Activated T-helper 1 cell treated with anti-CD3 and anti-CD28 coated beads, Interleukin-12 subunit alpha, Interleukin-12 subunit beta, Interleukin-2, Interleukin-4 antibody, amounts not matched to agents 30 ng/mL and 10 ng/mL and 1 ng/mL, durations not matched to agents 14 hours and 24 hours and 36 hours (primary cell): ENCODE measurements around the gene NKIRAS1. TPM values are rescaled to one million over a fixed set of nuclear protein-coding genes. Genes with fewer than 3 reads are reported as not detected.
"Not testable (repeated sequence)": the region's sequence is repeated elsewhere in the genome, so short reads cannot be mapped to it uniquely, and the experiment has no call there.

Source experiments
- DNase-seq: peaks from one replicate; pipeline ENCODE4 v3.0.0; 2021; ENCODE audit warnings: low spot score
- H3K27ac Mint-ChIP-seq: one replicate; pipeline ENCODE4 v1.8.0; 2021; ENCODE audit warnings: mild to moderate bottlenecking, mixed read lengths
- H3K27me3 Mint-ChIP-seq: one replicate; pipeline ENCODE4 v1.8.0; 2022; ENCODE audit warnings: mild to moderate bottlenecking, moderate library complexity, mixed read lengths; ENCODE audit not compliant: insufficient read depth
- H3K36me3 Mint-ChIP-seq: one replicate; pipeline ENCODE4 v1.8.0; 2021; ENCODE audit warnings: low read depth, mixed read lengths
- H3K4me1 Mint-ChIP-seq: one replicate; pipeline ENCODE4 v1.8.0; 2021; ENCODE audit warnings: low read depth, mixed read lengths
- H3K4me3 Mint-ChIP-seq: one replicate; pipeline ENCODE4 v1.8.0; 2021; ENCODE audit warnings: mild to moderate bottlenecking, moderate library complexity, mixed read lengths
- H3K9me3 Mint-ChIP-seq: one replicate; pipeline ENCODE4 v1.8.0; 2021; ENCODE audit warnings: mixed read lengths
- intact Hi-C: fragments of 100-400 bp; cut with micrococcal nuclease; formaldehyde crosslinking; loops from one replicate; pipeline ENCODE4 v1.15.1; 2024
- total RNA-seq: library from RNA; stranded (reverse); gene quantifications from 2 replicates; pipeline ENCODE4 v1.2.3, GENCODE V29; 2022

NKIRAS1 gene
- total RNA-seq, 1 donor from 2014 or later: 3.9 TPM

- no peak for DNase-seq
- Mint-ChIP-seq H3K27me3 (no peaks in the 10 kb centered on the region), H3K9me3 (no peaks in the 10 kb centered on the region), H3K27ac (no peak overlapping the region), H3K4me1 (no peaks in the 10 kb centered on the region), H3K4me3 (no peak overlapping the region), H3K36me3 (peaks cover 2% of the 10 kb centered on the region)
- intact Hi-C loops: loop anchor here (1.0 to 5.0 kb wide), 4 partner anchors 28 to 350 kb away; partner anchors contain the start of genes NKIRAS1, NR1D2 and RPL15
Measured at GRCh38 chr3:23888617-23889228, 28.1 kb downstream of the NKIRAS1 start.

DNA sequence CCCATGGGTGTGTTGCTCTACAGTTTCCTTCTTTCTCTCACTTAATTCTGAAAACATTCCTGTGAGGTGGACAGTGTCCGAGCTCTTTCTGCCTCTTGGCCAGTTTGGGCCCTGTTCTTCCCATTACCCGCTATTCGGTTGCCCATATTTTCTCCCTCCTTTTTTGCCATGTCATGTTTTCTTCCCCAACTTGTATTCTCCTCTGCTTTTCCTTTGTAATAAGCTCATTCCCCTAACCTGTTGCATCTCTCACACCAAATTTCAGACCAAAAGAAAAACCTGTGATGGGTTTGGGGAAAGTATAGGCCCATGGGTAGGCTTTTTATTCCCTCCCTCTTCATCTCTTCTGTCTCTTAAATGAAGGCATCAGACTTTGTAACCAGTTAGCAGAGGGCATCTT lies 30.5 kb downstream of the NKIRAS1 start:
- H3K27me3 Mint-ChIP-seq: no peaks in the 10 kb centered on the region
- H3K36me3 Mint-ChIP-seq: peaks cover 3% of the 10 kb centered on the region
- no peak overlapping the region for H3K4me3 Mint-ChIP-seq
- no peaks in the 10 kb centered on the region for H3K9me3 Mint-ChIP-seq
- no peaks in the 10 kb centered on the region for H3K4me1 Mint-ChIP-seq
- no peak overlapping the region for H3K27ac Mint-ChIP-seq
- no peak for DNase-seq
- intact Hi-C loops: loop anchor here (5.0 kb wide), 1 partner anchor 111 kb away; no protein-coding TSS in a partner anchor

DNA sequence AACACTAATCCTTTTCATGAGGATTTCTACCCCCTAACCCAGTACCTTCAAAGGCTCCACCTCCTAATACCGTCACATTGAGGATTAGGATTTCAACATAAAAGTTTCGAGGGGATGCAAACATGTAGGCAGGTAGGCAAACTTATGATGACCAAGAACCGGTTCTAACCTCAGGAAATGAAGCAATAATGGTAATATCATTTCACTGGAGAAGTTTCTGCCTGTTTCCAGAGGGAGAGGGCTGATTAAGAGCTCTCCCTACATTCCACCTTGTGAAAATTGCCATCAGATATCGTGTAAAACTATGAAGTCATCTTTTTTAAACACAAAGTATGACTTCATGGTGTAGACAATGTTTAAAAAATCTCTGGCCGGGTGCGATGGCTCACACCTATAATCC lies 31.6 kb downstream of the NKIRAS1 start:
- DNase-seq: no peak
- intact Hi-C loops: loop anchor here (5.0 kb wide), 1 partner anchor 112 kb away; no protein-coding TSS in a partner anchor
- no peaks in the 10 kb centered on the region for H3K27me3 Mint-ChIP-seq
- no peak overlapping the region for H3K27ac Mint-ChIP-seq
- peaks cover 3% of the 10 kb centered on the region for H3K36me3 Mint-ChIP-seq
- no peak overlapping the region for H3K4me3 Mint-ChIP-seq
- no peaks in the 10 kb centered on the region for H3K9me3 Mint-ChIP-seq
- H3K4me1 Mint-ChIP-seq: no peaks in the 10 kb centered on the region

GRCh38 chr3:23884481-23884880 lies 32.3 kb downstream of the NKIRAS1 start:
- DNase-seq: no peak
- intact Hi-C loops: no loop called here
- Mint-ChIP-seq H3K4me1 (no peaks in the 10 kb centered on the region), H3K27ac (no peak overlapping the region), H3K27me3 (no peaks in the 10 kb centered on the region), H3K4me3 (no peak overlapping the region), H3K9me3 (no peaks in the 10 kb centered on the region), H3K36me3 (peaks cover 3% of the 10 kb centered on the region)

DNA sequence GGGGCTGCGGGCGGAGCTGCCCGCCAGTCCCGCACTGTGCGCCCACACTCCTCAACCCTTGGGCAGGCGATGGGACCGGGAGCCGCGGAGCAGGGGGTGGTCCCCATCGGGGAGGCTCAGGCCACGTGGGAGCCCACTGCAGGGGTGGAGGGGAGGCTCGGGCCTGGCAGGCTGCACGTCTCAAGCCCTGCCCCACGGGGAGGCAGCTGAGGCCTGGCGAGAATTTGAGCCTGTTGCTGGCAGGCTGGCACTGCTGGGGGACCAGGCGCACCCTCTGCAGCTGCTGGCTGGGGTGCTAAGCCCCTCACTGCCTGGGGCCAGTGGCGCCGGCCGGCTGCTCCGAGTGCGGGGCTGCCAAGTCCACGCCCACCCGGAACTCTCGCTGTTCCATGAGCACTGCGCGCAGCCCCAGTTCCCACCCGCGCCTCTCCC lies 34.3 kb downstream of the NKIRAS1 start:
- intact Hi-C loops: no loop called here

DNA sequence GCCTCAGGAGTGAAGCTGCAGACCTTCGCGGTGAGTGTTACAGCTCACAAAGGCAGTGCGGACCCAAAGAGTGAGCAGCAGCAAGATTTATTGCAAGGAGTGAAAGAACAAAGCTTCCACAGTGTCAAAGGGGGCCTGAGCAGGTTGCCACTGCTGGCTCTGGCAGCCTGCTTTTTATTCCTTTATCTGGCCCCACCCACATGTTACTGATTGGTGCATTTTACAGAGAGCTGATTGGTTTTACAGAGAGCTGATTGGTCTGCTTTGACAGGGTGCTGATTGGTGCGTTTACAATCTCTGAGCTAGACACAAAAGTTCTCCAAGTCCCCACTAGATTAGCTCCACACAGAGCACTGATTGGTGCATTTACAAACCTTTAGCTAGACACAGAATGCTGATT lies 34.8 kb downstream of the NKIRAS1 start:
- intact Hi-C loops, H3K27me3 Mint-ChIP-seq, H3K36me3 Mint-ChIP-seq, H3K4me3 Mint-ChIP-seq, H3K4me1 Mint-ChIP-seq, H3K27ac Mint-ChIP-seq, DNase-seq, H3K9me3 Mint-ChIP-seq: not testable (repeated sequence)

More for the DNA sequence above, 34.3 kb downstream of the NKIRAS1 start:
- no peak overlapping the region for H3K4me3 Mint-ChIP-seq
- H3K36me3 Mint-ChIP-seq: peaks cover 3% of the 10 kb centered on the region
- H3K27ac Mint-ChIP-seq: no peak overlapping the region
- no peaks in the 10 kb centered on the region for H3K4me1 Mint-ChIP-seq
- no peak for DNase-seq
- no peaks in the 10 kb centered on the region for H3K9me3 Mint-ChIP-seq
- no peaks in the 10 kb centered on the region for H3K27me3 Mint-ChIP-seq

DNA sequence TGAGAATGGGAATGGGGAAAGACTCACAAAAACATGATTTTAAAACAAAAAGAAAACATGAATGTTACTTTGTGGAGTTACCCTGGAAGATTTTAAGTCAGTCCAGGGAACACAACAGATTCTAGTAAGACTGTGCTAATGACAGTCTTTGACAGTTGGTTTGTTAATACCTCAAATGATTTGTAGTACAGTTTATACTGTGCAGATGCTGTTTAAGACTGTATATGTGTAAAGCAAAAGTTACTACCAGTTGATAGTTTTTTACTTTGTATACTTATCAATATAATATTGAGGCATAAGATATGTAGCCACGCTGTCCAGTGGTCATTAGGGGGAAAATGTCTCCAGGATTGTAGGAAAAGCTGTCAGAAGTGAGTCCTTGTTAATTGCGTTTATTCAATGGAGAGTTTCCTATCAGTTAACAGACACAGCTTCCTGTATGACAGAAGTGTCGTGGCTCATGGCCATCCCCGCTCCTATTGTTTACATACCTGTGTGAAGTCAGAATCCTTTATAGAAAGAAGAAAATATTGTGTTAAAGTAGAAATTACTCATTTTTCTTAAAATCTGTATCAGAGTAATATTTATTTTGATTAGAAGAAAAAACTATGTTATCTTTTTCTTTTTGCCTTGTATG lies 36.0 kb downstream of the NKIRAS1 start:
- Mint-ChIP-seq H3K4me3 (no peak overlapping the region), H3K36me3 (peaks cover 3% of the 10 kb centered on the region), H3K27ac (no peak overlapping the region), H3K4me1 (no peaks in the 10 kb centered on the region), H3K9me3 (no peaks in the 10 kb centered on the region), H3K27me3 (no peaks in the 10 kb centered on the region)
- no peak for DNase-seq
- intact Hi-C loops: no loop called here

DNA sequence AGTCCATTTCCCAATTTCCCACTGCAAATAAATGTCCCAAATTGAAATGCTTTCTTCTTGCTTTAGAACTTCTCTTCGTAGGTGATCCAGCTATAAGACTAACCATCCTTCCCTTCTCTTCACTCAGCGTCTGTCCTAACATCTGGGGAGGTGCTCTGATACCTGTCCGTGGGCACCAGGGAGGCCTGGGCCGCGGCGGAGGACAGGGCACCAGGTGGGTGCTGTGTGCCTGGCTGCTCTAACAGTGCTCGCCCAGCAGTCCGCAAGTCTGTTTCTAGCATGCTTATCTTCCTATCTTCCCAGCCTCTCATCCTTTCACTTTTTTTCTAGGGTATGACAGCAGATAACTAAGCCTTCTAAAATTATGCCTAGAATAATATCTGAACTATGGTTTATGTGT lies 37.3 kb downstream of the NKIRAS1 start:
- no peaks in the 10 kb centered on the region for H3K9me3 Mint-ChIP-seq
- no peak for DNase-seq
- H3K27ac Mint-ChIP-seq: no peak overlapping the region
- no peaks in the 10 kb centered on the region for H3K4me1 Mint-ChIP-seq
- intact Hi-C loops: no loop called here
- no peaks in the 10 kb centered on the region for H3K27me3 Mint-ChIP-seq
- peaks cover 3% of the 10 kb centered on the region for H3K36me3 Mint-ChIP-seq
- H3K4me3 Mint-ChIP-seq: no peak overlapping the region

DNA sequence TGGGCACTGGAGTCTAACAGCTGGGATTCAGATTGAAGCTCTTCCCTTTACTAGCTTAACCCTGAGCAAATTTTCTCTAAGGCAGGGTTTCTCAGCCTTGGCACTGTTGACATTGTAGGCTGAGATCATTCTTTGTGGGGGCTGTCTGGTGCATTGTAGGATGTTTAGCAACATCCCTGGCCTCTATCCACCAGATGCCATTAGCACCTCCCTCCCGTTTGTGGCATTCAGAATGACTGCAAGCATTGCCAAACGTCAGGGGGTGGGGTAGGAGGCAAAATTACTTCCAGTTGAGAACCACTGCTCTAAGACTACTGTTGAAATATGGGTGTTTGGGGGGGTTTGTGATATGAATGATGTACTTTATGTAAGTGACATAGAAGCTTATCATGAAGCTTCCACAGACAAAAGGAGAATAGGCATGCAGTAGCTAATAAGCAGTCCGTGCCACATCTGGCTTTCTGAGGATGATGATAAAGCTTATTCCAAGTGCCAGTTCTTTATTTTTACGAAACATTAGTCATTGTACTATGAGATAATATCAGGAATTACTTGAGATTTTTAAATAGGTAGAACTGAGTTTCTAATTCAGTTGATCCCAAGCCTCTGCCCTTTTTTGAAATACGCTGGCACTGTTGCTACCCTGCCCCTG lies 39.3 kb downstream of the NKIRAS1 start:
- H3K27ac Mint-ChIP-seq: no peak overlapping the region
- DNase-seq: no peak
- no peaks in the 10 kb centered on the region for H3K27me3 Mint-ChIP-seq
- intact Hi-C loops: no loop called here
- H3K4me3 Mint-ChIP-seq: no peak overlapping the region
- H3K4me1 Mint-ChIP-seq: no peaks in the 10 kb centered on the region
- H3K9me3 Mint-ChIP-seq: no peaks in the 10 kb centered on the region
- peaks cover 3% of the 10 kb centered on the region for H3K36me3 Mint-ChIP-seq

GRCh38 chr3:23876923-23877322 lies 39.9 kb downstream of the NKIRAS1 start:
- H3K36me3 Mint-ChIP-seq: peaks cover 3% of the 10 kb centered on the region
- H3K9me3 Mint-ChIP-seq: no peaks in the 10 kb centered on the region
- intact Hi-C loops: no loop called here
- no peak overlapping the region for H3K27ac Mint-ChIP-seq
- no peak overlapping the region for H3K4me3 Mint-ChIP-seq
- no peaks in the 10 kb centered on the region for H3K4me1 Mint-ChIP-seq
- H3K27me3 Mint-ChIP-seq: no peaks in the 10 kb centered on the region
- DNase-seq: no peak

DNA sequence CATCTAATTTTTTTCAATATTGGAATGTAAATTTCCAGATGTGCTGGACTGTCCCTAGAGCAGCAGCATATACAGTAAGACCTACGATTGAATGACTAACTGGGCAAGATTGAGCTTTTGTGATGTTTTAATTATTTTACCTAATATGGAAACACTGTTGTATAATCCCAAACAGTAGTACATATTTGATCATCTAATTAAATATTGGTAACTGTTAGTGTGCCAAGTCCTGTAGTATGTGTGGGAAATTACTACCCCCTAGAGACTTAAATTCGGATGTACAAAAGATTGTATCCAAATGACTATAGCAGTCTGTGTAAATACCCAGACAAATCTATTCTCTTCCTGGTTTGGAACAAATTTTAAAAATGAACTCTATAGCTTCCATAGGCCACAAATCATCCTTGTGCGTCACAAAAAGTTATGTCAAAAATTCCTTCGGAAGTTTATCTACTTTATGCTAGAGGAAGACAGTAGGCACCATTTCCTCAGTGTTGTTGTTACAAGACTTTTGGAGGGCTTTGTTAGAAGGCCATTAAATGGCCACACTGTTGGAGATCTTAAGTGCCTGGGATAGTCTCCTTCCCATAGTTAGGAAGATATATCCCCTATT lies 41.6 kb downstream of the NKIRAS1 start:
- intact Hi-C loops: no loop called here
- no peak for DNase-seq

DNA sequence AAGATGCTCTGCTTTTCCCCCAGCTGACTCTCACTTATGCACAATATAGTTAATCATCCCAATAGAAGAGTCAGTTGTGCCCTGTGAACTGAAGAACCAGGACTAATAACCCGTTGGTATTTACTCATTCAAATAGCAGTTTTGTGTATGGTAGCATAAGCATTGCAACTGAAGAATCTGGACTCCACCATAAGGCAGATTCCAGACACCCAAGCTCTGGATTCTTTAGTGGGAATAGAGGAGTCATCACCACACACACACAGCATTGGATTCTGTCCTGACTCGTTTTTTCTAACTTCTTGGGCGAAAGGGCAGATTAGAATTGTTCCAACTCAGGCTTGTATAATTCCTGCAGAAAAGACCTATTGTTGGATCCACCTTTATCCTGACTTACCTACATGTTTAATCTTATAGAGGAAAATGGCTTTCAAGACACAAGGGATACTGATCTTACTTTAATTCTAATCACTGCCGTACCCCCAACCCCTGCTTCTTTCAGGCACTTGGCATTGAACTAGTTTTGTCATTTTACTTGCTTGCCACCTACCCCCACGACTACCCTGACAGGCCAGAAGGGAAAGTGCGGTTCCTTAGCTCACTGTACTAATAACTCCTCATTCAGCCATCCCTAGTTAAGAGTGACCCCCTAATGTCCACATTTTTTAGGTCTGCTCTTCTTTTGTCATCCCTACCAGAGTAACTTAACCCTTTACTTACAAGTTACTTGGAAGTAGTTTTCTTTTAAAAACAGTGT lies 42.3 kb downstream of the NKIRAS1 start:
- intact Hi-C loops: no loop called here
- Mint-ChIP-seq H3K9me3 (no peaks in the 10 kb centered on the region), H3K27ac (no peak overlapping the region), H3K4me3 (no peak overlapping the region), H3K36me3 (no peaks in the 10 kb centered on the region), H3K4me1 (no peaks in the 10 kb centered on the region), H3K27me3 (no peaks in the 10 kb centered on the region)
- DNase-seq: no peak

More for the DNA sequence above, 41.6 kb downstream of the NKIRAS1 start:
- Mint-ChIP-seq H3K27me3 (no peaks in the 10 kb centered on the region), H3K36me3 (no peaks in the 10 kb centered on the region), H3K27ac (no peak overlapping the region), H3K4me3 (no peak overlapping the region), H3K9me3 (no peaks in the 10 kb centered on the region), H3K4me1 (no peaks in the 10 kb centered on the region)
